ENCODE measurements around the gene SVOP.
A peak's percentile ranks its signal among the peaks of the same experiment; 100 is the strongest.
"Not testable (repeated sequence)": the region's sequence is repeated elsewhere in the genome, so short reads cannot be mapped to it uniquely, and the experiment has no call there.

SVOP gene

GRCh38 chr12:108859923-108860291 lies 161.0 kb downstream of the SVOP start:
- Mint-ChIP-seq H3K4me1 (peaks cover 32% of the 10 kb centered on the region), H3K9me3 (peaks cover 2% of the 10 kb centered on the region)

GRCh38 chr12:108859141-108859922 lies 161.5 kb downstream of the SVOP start:
- not testable (repeated sequence) for H3K9me3 Mint-ChIP-seq; DNase-seq (ENCODE audit: low spot score in 2 of 2); H3K27ac Mint-ChIP-seq; H3K36me3 Mint-ChIP-seq; H3K27me3 Mint-ChIP-seq; ATAC-seq (ENCODE audit: low read depth)
- Mint-ChIP-seq H3K4me3 (peak overlapping the region; percentile 89), H3K4me1 (peaks cover 35% of the 10 kb centered on the region)

More at GRCh38 chr12:108859923-108860291, 161.0 kb downstream of the SVOP start:
- Mint-ChIP-seq H3K36me3 (no peaks in the 10 kb centered on the region), H3K27me3 (peaks cover 2% of the 10 kb centered on the region), H3K27ac (no peak overlapping the region), H3K4me3 (no peak overlapping the region)
- ATAC-seq (ENCODE audit: low read depth): no peak
- no peak for DNase-seq (ENCODE audit: low spot score in 2 of 2)

DNA sequence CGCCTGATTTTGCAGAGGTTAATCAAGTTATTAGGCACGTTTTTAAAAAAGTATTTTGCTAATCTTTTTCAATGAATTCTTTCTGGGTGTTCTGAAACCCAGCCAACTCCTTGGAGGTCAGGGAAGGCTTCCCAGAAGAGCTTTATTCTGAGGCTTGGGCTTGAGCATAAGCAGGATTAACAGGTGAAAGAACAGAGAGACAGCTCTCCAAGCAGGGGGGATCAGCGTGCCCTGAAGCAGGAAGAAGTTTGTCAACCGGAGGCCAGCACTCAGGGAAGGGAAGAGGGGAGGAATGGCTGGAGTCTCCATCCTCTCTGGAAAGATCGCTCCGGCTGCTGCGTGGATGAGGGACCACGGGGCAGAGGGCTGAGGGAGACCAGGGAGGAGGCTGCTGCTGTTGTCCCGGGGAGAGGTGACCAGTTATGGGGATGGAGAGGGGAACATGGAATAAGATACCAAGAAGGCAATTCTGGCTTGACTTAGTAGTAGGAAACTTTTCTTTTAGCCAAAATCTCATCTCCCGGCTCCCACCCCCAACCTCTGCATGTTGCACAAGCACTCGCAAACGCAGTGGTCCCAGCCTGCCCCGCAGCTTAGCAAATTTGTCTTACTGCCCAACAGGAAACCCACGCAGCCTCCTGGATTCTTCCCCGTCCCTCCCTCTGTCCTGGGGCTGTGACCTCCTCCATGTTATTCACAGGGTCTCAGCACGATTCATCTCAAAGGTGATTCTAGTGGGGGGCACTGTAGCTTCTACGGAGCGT lies 162.4 kb downstream of the SVOP start:
- peaks cover 39% of the 10 kb centered on the region for H3K4me1 Mint-ChIP-seq
- DNase-seq (ENCODE audit: low spot score in 2 of 2) (no peak), ATAC-seq (ENCODE audit: low read depth) (no peak)
- H3K27ac Mint-ChIP-seq: peak overlapping the region; percentile 85
- H3K4me3 Mint-ChIP-seq: peak overlapping the region; percentile 89
- peaks cover 2% of the 10 kb centered on the region for H3K9me3 Mint-ChIP-seq
- H3K36me3 Mint-ChIP-seq: no peaks in the 10 kb centered on the region
- peaks cover 2% of the 10 kb centered on the region for H3K27me3 Mint-ChIP-seq

Measured in memory B cell (primary cell).